H1 (cell line): ENCODE data around the gene WBP4. TPM values are rescaled to one million over a fixed set of nuclear protein-coding genes. Genes with fewer than 3 reads are reported as not detected.

Source experiments
- CTCF ChIA-PET: fragments of 300-600 bp; sonication (Branson Sonifier 250); formaldehyde crosslinking; loops from one replicate; lab custom pipeline; 2021; ENCODE audit not compliant: partially characterized antibody; lab: Charles Lee
- POLR2A ChIA-PET: fragments of 300-600 bp; sonication (Branson Sonifier 250); formaldehyde crosslinking; loops from one replicate; lab custom pipeline; 2021; ENCODE audit warnings: inconsistent platforms; ENCODE audit not compliant: partially characterized antibody; lab: Charles Lee
- DNase-seq, 2 experiments: peaks; one replicate each; pipeline versions ENCODE4 v3.0.0 to v3.0.0-alpha.2; 2010 to 2022; ENCODE audit warnings: low spot score in 2 of 2, low read depth in 1 of 2, mixed read lengths in 1 of 2
- FAIRE-seq: peaks from 2 replicates; lab custom pipeline; 2011; peaks lifted over from hg19 to GRCh38; lab: Jason Lieb, UNC
- H2AFZ ChIP-seq: 2 replicates; pipeline ENCODE4 v1.8.1; 2012; ENCODE audit warnings: low read length, inconsistent platforms
- H2AK5ac ChIP-seq: 2 replicates; pipeline ENCODE4 v1.6.1; 2013; ENCODE audit warnings: low read depth, low read length
- H2BK120ac ChIP-seq: replicated peaks from 2 replicates; pipeline ENCODE3; 2013; ENCODE audit warnings: low read depth, low read length, inconsistent platforms
- H2BK12ac ChIP-seq: 2 replicates; pipeline ENCODE4 v1.6.1; 2013; ENCODE audit warnings: low read depth, low read length
- H2BK15ac ChIP-seq: 2 replicates; pipeline ENCODE4 v1.6.1; 2013; ENCODE audit warnings: low read length
- H2BK20ac ChIP-seq: 2 replicates; pipeline ENCODE4 v1.6.1; 2013; ENCODE audit warnings: low read length
- H2BK5ac ChIP-seq: 2 replicates; pipeline ENCODE4 v1.6.1; 2013; ENCODE audit warnings: low read depth, low read length
- H3K14ac ChIP-seq: 2 replicates; pipeline ENCODE4 v1.6.1; 2013; ENCODE audit warnings: inconsistent platforms; ENCODE audit not compliant: insufficient read length
- H3K18ac ChIP-seq: 2 replicates; pipeline ENCODE4 v1.6.1; 2013; ENCODE audit warnings: low read length; ENCODE audit errors: extremely low read depth
- H3K23ac ChIP-seq: 2 replicates; pipeline ENCODE4 v1.6.1; 2013; ENCODE audit warnings: inconsistent platforms; ENCODE audit not compliant: insufficient read length
- H3K23me2 ChIP-seq: 2 replicates; pipeline ENCODE4 v1.6.1; 2013; ENCODE audit warnings: low read depth, low read length
- H3K27ac ChIP-seq: 2 replicates; pipeline ENCODE4 v1.6.1; 2011; ENCODE audit warnings: low read depth, low read length, inconsistent platforms
- H3K27me3 ChIP-seq, 4 experiments: replicated peaks in 1 of 4; 1 replicate in 1 of 4; 2 replicates in 3 of 4; pipeline versions ENCODE4 v1.6.1 to v1.8.1; 2011 to 2013; ENCODE audit warnings: low read length in 3 of 4, mild to moderate bottlenecking in 3 of 4, inconsistent platforms in 2 of 4, mixed read lengths in 2 of 4, moderate library complexity in 1 of 4; ENCODE audit not compliant: control insufficient read depth in 3 of 4, insufficient read depth in 3 of 4; ENCODE audit errors: extremely low read depth in 1 of 4
- H3K36me3 ChIP-seq, 4 experiments: 2 replicates each; pipeline versions ENCODE4 v1.6.1 to v1.8.1; 2011 to 2013; ENCODE audit warnings: mild to moderate bottlenecking in 4 of 4, low read length in 3 of 4, moderate library complexity in 2 of 4, control low read depth in 1 of 4, inconsistent platforms in 1 of 4; ENCODE audit not compliant: insufficient read depth in 4 of 4, control insufficient read depth in 2 of 4
- H3K4ac ChIP-seq: replicated peaks from 2 replicates; pipeline ENCODE3; 2013; ENCODE audit warnings: low read length, low read depth, mixed read lengths, inconsistent platforms; ENCODE audit not compliant: insufficient read length
- H3K4me1 ChIP-seq, 4 experiments: replicated peaks in 1 of 4; 1 replicate in 1 of 4; 2 replicates in 3 of 4; pipeline versions ENCODE4 v1.6.1 to v1.8.1; 2011 to 2013; ENCODE audit warnings: low read length in 3 of 4, inconsistent platforms in 2 of 4, mixed read lengths in 1 of 4; ENCODE audit not compliant: insufficient read depth in 4 of 4, control insufficient read depth in 3 of 4
- H3K4me2 ChIP-seq, 2 experiments: 2 replicates each; pipeline versions ENCODE4 v1.6.1 to v1.8.1; 2011 to 2013; ENCODE audit warnings: low read depth in 2 of 2, low read length in 2 of 2, control low read depth in 1 of 2, inconsistent platforms in 1 of 2, mild to moderate bottlenecking in 1 of 2; ENCODE audit not compliant: insufficient read depth in 1 of 2
- H3K4me3 ChIP-seq, 4 experiments: fragments of 200-600, 300-600 bp in 1 of 4; sonication (generic), shearing (Covaris generic), sonication (Bioruptor Twin) in 1 of 4; 2 replicates each; pipeline versions ENCODE4 v1.5.1 to v1.8.1; 2011 to 2016; ENCODE audit warnings: low read length in 4 of 4, low read depth in 3 of 4, control low read depth in 2 of 4, inconsistent platforms in 2 of 4, mild to moderate bottlenecking in 2 of 4, mixed read lengths in 1 of 4, moderate library complexity in 1 of 4; ENCODE audit not compliant: insufficient read depth in 2 of 4; ENCODE audit errors: extremely low read depth in 1 of 4
- H3K56ac ChIP-seq: replicated peaks from 2 replicates; pipeline ENCODE3; 2013; ENCODE audit warnings: low read depth, mild to moderate bottlenecking, mixed read lengths, low read length, inconsistent platforms; ENCODE audit not compliant: insufficient read length
- H3K79me1 ChIP-seq: 2 replicates; pipeline ENCODE4 v1.6.1; 2013; ENCODE audit warnings: low read depth, low read length, control low read depth
- H3K79me2 ChIP-seq, 2 experiments: 2 replicates each; pipeline versions ENCODE4 v1.6.1 to v1.8.1; 2012 to 2013; ENCODE audit warnings: low read length in 2 of 2, mild to moderate bottlenecking in 2 of 2, inconsistent platforms in 1 of 2; ENCODE audit not compliant: insufficient read depth in 2 of 2, control insufficient read depth in 1 of 2
- H3K9ac ChIP-seq, 4 experiments: replicated peaks in 1 of 4; 1 replicate in 1 of 4; 2 replicates in 3 of 4; pipeline versions ENCODE4 v1.6.1 to v1.8.1; 2011 to 2013; ENCODE audit warnings: low read depth in 3 of 4, low read length in 3 of 4, control low read depth in 2 of 4, mild to moderate bottlenecking in 2 of 4, moderate library complexity in 2 of 4, inconsistent platforms in 1 of 4; ENCODE audit errors: extremely low read depth in 1 of 4
- H3K9me3 ChIP-seq, 2 experiments: 2 replicates each; pipeline versions ENCODE4 v1.6.1 to v1.8.1; 2012 to 2013; ENCODE audit warnings: mild to moderate bottlenecking in 2 of 2, moderate library complexity in 2 of 2, control low read depth in 1 of 2, inconsistent platforms in 1 of 2, low read depth in 1 of 2, low read length in 1 of 2, mixed read lengths in 1 of 2; ENCODE audit not compliant: insufficient read depth in 2 of 2
- H4K20me1 ChIP-seq, 2 experiments: replicated peaks in 1 of 2; 2 replicates each; pipeline versions ENCODE3 to v1.8.1; 2011 to 2013; ENCODE audit warnings: inconsistent platforms in 2 of 2, low read length in 2 of 2, mild to moderate bottlenecking in 1 of 2; ENCODE audit not compliant: insufficient read depth in 2 of 2, control insufficient read depth in 1 of 2
- H4K5ac ChIP-seq: 2 replicates; pipeline ENCODE4 v1.6.1; 2013; ENCODE audit warnings: low read length, low read depth, mixed read lengths, inconsistent platforms; ENCODE audit not compliant: insufficient read length
- H4K8ac ChIP-seq: 2 replicates; pipeline ENCODE4 v1.8.0; 2013; ENCODE audit warnings: mild to moderate bottlenecking, moderate library complexity, low read length, inconsistent platforms; ENCODE audit not compliant: insufficient read depth; ENCODE audit errors: extremely low read depth
- H4K91ac ChIP-seq: replicated peaks from 2 replicates; pipeline ENCODE3; 2013; ENCODE audit warnings: low read length, mixed read lengths, inconsistent platforms; ENCODE audit not compliant: insufficient read length
- BACH1 ChIP-seq: IDR thresholded peaks from 2 replicates; pipeline ENCODE4 v1.6.1; 2012; ENCODE audit warnings: low read length, improper control_type of control experiment
- CBX8 ChIP-seq: fragments of 300-800, 300-1000 bp; sonication (generic); IDR thresholded peaks from 2 replicates; pipeline ENCODE4 v1.7.1; 2016; ENCODE audit warnings: low read depth, low read length, borderline replicate concordance
- E2F6 ChIP-seq: IDR thresholded peaks from 2 replicates; pipeline ENCODE4 v1.6.1; 2012; ENCODE audit warnings: inconsistent platforms
- GABPA ChIP-seq: IDR thresholded peaks from 2 replicates; pipeline ENCODE4 v1.6.1; 2011; ENCODE audit warnings: mild to moderate bottlenecking, low read length, moderate library complexity, borderline replicate concordance; ENCODE audit not compliant: insufficient read depth
- MAFK ChIP-seq: IDR thresholded peaks from 2 replicates; pipeline ENCODE4 v1.6.1; 2012; ENCODE audit warnings: low read depth, mild to moderate bottlenecking, improper control_type of control experiment, low read length
- POLR2AphosphoS5 ChIP-seq: IDR thresholded peaks from 2 replicates; pipeline ENCODE4 v1.6.1; 2011; ENCODE audit warnings: low read depth, low read length
- RAD21 ChIP-seq, 2 experiments: IDR thresholded peaks in 1 of 2; conservative IDR thresholded peaks in 1 of 2; 2 replicates each; pipeline ENCODE4 v1.6.1; 2011; ENCODE audit warnings: low read depth in 2 of 2, low read length in 2 of 2, improper control_type of control experiment in 1 of 2, inconsistent platforms in 1 of 2, mild to moderate bottlenecking in 1 of 2, moderate library complexity in 1 of 2
- WGBS, 2 experiments: shearing (Covaris generic) in 1 of 2; methylation state at CpG; one replicate each; pipeline versions ENCODE4 v1.1.6 to v1.1.7; 2013 to 2015; ENCODE audit warnings: low lambda C conversion rate in 2 of 2, mixed read lengths in 2 of 2, inconsistent platforms in 1 of 2, low coverage in 1 of 2, missing lambda C conversion rate in 1 of 2; ENCODE audit not compliant: insufficient replicate concordance in 2 of 2, insufficient coverage in 1 of 2, insufficient read length in 1 of 2; ENCODE audit errors: extremely low coverage in 1 of 2, missing lambda C conversion rate in 1 of 2; 5-methylcytosine and 5-hydroxymethylcytosine counted together
- polyA plus RNA-seq, 7 experiments: library from polyadenylated mRNA; depleted of rRNA in 3 of 7; stranded (reverse) in 5 of 7; unstranded in 2 of 7; fragments of >200 nt in 5 of 7; fragments of 200-250 nt in 2 of 7; gene quantifications; 1 replicate in 5 of 7; 2 replicates in 1 of 7; 4 replicates in 1 of 7; pipeline versions ENCODE4 v1.2.1 to v1.2.3, GENCODE V29; 2011 to 2013; ENCODE audit warnings: missing spikeins in 2 of 7, mixed read lengths in 2 of 7
- total RNA-seq: library from RNA; stranded (reverse); fragmentation: NEBNext Ultra II Directional; extraction: Animal tissue kit (Norgen Biotek cat#: 25700); gene quantifications from 2 replicates; pipeline ENCODE4 v1.2.1, GENCODE V29; 2021
- TF ChIP-seq, protein P1 (sequence below), 3 experiments: IDR thresholded peaks; 1 replicate in 2 of 3; 2 replicates in 1 of 3; pipeline versions ENCODE4 v1.5.1 to v1.6.1; 2011; ENCODE audit warnings: low read length in 3 of 3, mild to moderate bottlenecking in 3 of 3, inconsistent platforms in 2 of 3, low read depth in 1 of 3, moderate library complexity in 1 of 3; ENCODE audit not compliant: insufficient read depth in 1 of 3; ENCODE audit errors: control extremely low read depth in 1 of 3

WBP4 gene
- total and polyA plus RNA-seq, 2 of the 8 experiments (the other 6 are each of a cell fraction or from before 2014, with no cell fraction given): 3.0 to 10.0 TPM

GRCh38 chr13:41049480-41050440, 11.5 kb upstream of the WBP4 start:
- no peak overlapping the region for H2AK5ac ChIP-seq
- H2BK15ac ChIP-seq: no peak overlapping the region
- H3K23ac ChIP-seq: no peak overlapping the region
- no peak overlapping the region for H3K4me2 ChIP-seq
- no peak overlapping the region for H4K91ac ChIP-seq
- no peak overlapping the region for H3K27ac ChIP-seq
- DNase-seq (no peak), FAIRE-seq (no peak)
- no peak overlapping the region for H4K8ac ChIP-seq
- H3K79me1 ChIP-seq: no peaks in the 10 kb centered on the region
- no peaks in the 10 kb centered on the region for H3K27me3 ChIP-seq
- H2BK12ac ChIP-seq: no peak overlapping the region
- no peak overlapping the region for H3K4ac ChIP-seq
- H3K23me2 ChIP-seq: no peaks in the 10 kb centered on the region
- H4K5ac ChIP-seq: no peak overlapping the region
- no peaks in the 10 kb centered on the region for H3K4me1 ChIP-seq
- H3K79me2 ChIP-seq: no peaks in the 10 kb centered on the region
- H4K20me1 ChIP-seq: no peaks in the 10 kb centered on the region
- no peaks in the 10 kb centered on the region; a peak in 1 of 8 replicates for H3K36me3 ChIP-seq
- H3K9me3 ChIP-seq: peaks cover 5 to 15% of the 10 kb centered on the region in 2 experiments
- no peak overlapping the region for H2BK120ac ChIP-seq
- H3K4me3 ChIP-seq: no peak overlapping the region
- H2BK20ac ChIP-seq: no peak overlapping the region
- ChIA-PET CTCF (interaction anchor here (0.5 to 1.7 kb wide), 4 partner anchors 10 to 224 kb away, joined by 3 to 6 read pairs (median 4); no protein-coding TSS in a partner anchor), POLR2A (no interaction called here)
- no peak overlapping the region for H2BK5ac ChIP-seq
- WGBS, 2 experiments: 86% methylated on average over 4 of the region's 4 CpGs; no CpG with 5 or more reads in 1 of the 2 experiments
- H2AFZ ChIP-seq: no peak overlapping the region
- no peak overlapping the region for H3K56ac ChIP-seq
- H3K9ac ChIP-seq: no peak overlapping the region
- H3K14ac ChIP-seq: no peak overlapping the region
- H3K18ac ChIP-seq: no peak overlapping the region
- TF ChIP-seq GABPA (no peak), POLR2AphosphoS5 (no peak), RAD21 (IDR thresholded peaks at IDR 0.05 in 1 of 2, conservative IDR thresholded peaks at IDR 0.05 in 1 of 2; ENCODE audit: low read depth in 2 of 2, low read length in 2 of 2) (no peak), E2F6 (no peak), CBX8 (no peak), BACH1 (no peak), MAFK (no peak)
- TF ChIP-seq, protein P1, sequence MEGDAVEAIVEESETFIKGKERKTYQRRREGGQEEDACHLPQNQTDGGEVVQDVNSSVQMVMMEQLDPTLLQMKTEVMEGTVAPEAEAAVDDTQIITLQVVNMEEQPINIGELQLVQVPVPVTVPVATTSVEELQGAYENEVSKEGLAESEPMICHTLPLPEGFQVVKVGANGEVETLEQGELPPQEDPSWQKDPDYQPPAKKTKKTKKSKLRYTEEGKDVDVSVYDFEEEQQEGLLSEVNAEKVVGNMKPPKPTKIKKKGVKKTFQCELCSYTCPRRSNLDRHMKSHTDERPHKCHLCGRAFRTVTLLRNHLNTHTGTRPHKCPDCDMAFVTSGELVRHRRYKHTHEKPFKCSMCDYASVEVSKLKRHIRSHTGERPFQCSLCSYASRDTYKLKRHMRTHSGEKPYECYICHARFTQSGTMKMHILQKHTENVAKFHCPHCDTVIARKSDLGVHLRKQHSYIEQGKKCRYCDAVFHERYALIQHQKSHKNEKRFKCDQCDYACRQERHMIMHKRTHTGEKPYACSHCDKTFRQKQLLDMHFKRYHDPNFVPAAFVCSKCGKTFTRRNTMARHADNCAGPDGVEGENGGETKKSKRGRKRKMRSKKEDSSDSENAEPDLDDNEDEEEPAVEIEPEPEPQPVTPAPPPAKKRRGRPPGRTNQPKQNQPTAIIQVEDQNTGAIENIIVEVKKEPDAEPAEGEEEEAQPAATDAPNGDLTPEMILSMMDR (IDR thresholded peaks at IDR 0.05; ENCODE audit: control extremely low read depth in 1 of 3, insufficient read depth in 1 of 3, low read depth in 1 of 3, low read length in 3 of 3): no peak
